ENCODE measurements around the gene TMUB2.
"Not testable (repeated sequence)": the region's sequence is repeated elsewhere in the genome, so short reads cannot be mapped to it uniquely, and the experiment has no call there.

TMUB2 gene

DNA sequence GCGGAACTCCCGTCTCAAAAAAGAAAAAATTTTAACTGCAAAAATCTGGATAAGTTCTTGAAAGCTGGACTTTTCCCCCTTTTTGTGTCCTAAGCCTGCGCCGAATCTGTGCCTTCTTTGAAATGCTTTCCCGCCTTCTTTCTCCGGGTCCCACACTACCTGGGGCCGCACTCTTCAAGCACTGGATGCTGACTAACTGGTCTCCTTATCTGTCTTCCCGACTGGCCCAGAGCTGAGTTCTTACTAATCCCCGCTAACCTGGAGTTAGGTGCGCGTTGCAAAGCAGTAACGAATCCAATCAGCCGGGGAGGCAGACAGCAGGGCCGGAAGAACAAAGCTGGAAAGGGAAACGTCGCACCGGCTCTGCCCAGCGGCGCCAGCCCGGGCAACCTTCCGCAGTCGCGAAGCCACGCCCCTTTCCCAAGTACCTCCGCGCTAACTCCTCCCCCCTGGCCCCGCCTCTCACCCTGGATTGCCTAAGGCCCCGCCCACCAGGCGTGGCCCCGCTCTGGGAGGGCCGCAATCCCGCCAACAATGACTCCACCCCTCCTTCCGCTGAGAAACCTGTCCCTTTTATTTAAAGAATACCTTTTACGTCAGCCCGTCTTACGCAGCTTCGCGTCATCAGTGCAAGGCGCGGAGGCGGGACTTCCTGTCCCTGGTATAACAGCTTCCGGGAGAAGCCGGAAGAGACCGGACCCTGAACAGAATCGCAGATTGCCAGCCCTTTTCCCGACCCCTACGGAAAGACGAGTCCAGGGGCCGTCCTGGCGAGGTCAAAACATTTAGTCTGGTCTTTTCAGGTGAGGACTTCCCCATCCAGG lies at the start of gene TMUB2:
Gene TMUB2, plus strand, starts transcription at position 666 of the 824 bp plus-strand sequence. CDS start 737 bp downstream, outside the sequence.
- Histone ChIP-seq H3K9me3 (ENCODE audit: control insufficient read depth, low read length) (no peaks in the 10 kb centered on the region), H3K27me3 (ENCODE audit: control insufficient read depth, insufficient read depth, low read length) (no peaks in the 10 kb centered on the region), H3K36me3 (ENCODE audit: control insufficient read depth, insufficient read depth, low read length) (no peaks in the 10 kb centered on the region), H3K79me2 (peaks cover 4% of the 10 kb centered on the region), H2AFZ (peak within 1 kb of the TSS; percentile 89), H3K4me1 (peaks cover 12% of the 10 kb centered on the region), H3K27ac (peak within 1 kb of the TSS; percentile 99), H3K4me3 (ENCODE audit: low read depth, low read length) (peak within 1 kb of the TSS; percentile 98), H3K9ac (peak within 1 kb of the TSS; percentile 69), H3K4me2 (ENCODE audit: low read length) (peak within 1 kb of the TSS; percentile 96)
- TF ChIP-seq, protein P1, sequence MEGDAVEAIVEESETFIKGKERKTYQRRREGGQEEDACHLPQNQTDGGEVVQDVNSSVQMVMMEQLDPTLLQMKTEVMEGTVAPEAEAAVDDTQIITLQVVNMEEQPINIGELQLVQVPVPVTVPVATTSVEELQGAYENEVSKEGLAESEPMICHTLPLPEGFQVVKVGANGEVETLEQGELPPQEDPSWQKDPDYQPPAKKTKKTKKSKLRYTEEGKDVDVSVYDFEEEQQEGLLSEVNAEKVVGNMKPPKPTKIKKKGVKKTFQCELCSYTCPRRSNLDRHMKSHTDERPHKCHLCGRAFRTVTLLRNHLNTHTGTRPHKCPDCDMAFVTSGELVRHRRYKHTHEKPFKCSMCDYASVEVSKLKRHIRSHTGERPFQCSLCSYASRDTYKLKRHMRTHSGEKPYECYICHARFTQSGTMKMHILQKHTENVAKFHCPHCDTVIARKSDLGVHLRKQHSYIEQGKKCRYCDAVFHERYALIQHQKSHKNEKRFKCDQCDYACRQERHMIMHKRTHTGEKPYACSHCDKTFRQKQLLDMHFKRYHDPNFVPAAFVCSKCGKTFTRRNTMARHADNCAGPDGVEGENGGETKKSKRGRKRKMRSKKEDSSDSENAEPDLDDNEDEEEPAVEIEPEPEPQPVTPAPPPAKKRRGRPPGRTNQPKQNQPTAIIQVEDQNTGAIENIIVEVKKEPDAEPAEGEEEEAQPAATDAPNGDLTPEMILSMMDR (IDR thresholded peaks at IDR 0.05): no peak

DNA sequence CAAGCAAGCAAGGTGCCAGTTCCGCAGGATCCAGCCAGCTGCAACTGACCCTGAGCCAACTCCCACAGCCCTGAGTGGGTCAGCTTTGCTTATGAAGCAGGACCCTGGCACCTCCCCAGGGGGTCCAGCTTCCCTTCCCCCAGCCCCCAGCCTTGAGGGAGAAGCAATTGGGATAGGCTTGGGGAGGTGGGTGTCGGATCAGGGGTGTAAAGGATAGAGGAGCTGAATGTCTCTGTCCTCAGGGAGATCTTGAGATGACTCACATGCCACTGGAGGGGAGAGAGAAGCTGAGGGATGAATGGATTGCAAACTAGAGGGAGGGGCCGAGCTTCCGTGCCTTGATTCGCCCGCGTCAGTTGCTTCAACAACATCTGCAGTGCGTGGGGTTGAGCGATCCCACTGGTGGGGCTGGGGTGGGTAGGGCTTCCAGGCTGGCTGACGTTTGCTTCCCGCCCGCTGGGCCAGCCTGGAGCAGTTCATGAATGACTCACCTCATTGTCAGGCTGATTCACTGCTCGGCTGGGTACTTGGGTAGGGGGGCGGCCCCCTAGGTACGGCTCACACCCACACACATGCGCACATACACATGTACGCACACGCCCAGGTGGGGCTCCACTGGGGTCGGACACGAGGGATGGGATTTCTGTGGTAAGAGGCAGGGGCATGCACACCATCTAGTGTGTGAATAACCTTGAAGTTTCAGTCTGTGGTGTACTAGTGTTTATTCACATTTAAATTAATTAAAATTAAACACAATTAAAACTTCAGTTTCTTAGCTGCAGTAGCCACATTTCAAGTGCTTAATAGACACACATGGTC lies 48.7 kb upstream of the TMUB2 start:
- H3K9ac ChIP-seq: no peak overlapping the region
- H3K4me1 ChIP-seq: peaks cover 6% of the 10 kb centered on the region
- H3K36me3 ChIP-seq (ENCODE audit: control insufficient read depth, insufficient read depth, low read length): no peaks in the 10 kb centered on the region
- H3K79me2 ChIP-seq: no peaks in the 10 kb centered on the region
- no peak overlapping the region for H3K4me2 ChIP-seq (ENCODE audit: low read length)
- H3K27me3 ChIP-seq (ENCODE audit: control insufficient read depth, insufficient read depth, low read length): no peaks in the 10 kb centered on the region
- peak overlapping the region; percentile 9 for H2AFZ ChIP-seq
- no peaks in the 10 kb centered on the region for H3K9me3 ChIP-seq (ENCODE audit: control insufficient read depth, low read length)
- TF ChIP-seq, protein P1 (IDR thresholded peaks at IDR 0.05): no peak
- H3K4me3 ChIP-seq (ENCODE audit: low read depth, low read length): no peak overlapping the region
- H3K27ac ChIP-seq: no peak overlapping the region

DNA sequence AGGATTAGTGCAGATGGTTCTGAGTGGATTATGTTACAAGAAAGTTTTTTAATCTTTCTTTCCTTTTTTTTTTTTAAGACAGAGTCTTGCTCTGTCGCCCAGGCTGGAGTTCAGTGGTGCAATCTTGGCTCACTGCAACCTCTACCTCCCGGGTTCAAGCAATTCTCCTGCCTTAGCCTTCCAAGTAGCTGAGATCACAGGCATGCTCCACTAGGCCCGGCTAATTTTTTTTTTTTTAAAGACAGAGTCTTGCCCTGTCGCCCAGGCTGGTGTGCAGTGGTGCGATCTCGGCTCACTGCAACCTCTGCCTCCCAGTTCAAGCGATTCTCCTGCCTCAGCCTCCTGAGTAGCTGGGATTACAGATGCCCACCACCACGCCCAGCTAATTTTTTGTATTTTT lies 42.9 kb upstream of the TMUB2 start:
- H3K9ac ChIP-seq; H2AFZ ChIP-seq; H3K4me2 ChIP-seq (ENCODE audit: low read length); H3K9me3 ChIP-seq (ENCODE audit: control insufficient read depth, low read length); H3K4me1 ChIP-seq; H3K27me3 ChIP-seq (ENCODE audit: control insufficient read depth, insufficient read depth, low read length); H3K4me3 ChIP-seq (ENCODE audit: low read depth, low read length); H3K79me2 ChIP-seq; H3K27ac ChIP-seq; H3K36me3 ChIP-seq (ENCODE audit: control insufficient read depth, insufficient read depth, low read length): not testable (repeated sequence)

DNA sequence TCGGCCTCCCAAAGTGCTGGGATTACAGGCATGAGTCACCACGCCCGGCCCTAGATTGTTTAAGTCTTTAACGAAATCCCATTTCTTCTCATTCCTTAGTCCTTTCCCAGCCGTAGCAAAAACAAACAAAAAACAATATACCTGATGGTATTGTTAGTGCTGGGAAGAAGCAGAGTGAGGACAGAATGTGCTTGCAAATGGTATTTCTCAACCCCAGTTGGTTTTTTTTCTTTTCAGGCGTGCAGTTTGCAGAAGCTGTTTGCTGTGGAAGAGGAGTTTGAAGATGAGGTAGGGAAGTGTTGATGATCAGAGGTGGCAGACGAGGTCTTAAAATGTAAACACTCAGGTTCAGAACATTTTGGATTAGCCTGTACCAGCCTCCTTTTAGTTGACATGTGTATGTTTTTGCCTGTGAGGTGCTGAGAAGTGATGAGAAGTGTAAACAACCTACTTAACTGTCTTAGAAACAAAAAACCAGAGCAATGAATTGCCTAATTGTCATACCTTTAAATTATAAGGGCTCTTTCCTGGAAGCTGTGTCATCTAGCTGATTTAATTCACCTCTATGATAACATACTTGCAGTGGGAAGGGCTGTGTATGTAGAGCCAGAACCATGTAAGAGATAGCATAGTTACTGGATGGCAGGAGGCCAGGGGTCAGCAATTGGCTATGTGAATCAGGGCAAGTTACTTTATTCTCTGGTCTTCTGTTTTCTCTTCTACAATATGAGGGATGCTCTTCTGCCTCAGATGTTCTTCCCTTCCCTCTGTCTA lies 41.6 kb upstream of the TMUB2 start:
- no peak overlapping the region for H3K27ac ChIP-seq

More for the DNA sequence above, 41.6 kb upstream of the TMUB2 start:
- H3K4me2 ChIP-seq (ENCODE audit: low read length): no peak overlapping the region
- no peaks in the 10 kb centered on the region for H3K27me3 ChIP-seq (ENCODE audit: control insufficient read depth, insufficient read depth, low read length)
- H3K4me3 ChIP-seq (ENCODE audit: low read depth, low read length): no peak overlapping the region
- no peak overlapping the region for H2AFZ ChIP-seq
- H3K9me3 ChIP-seq (ENCODE audit: control insufficient read depth, low read length): no peaks in the 10 kb centered on the region
- peaks cover 6% of the 10 kb centered on the region for H3K4me1 ChIP-seq
- H3K79me2 ChIP-seq: no peaks in the 10 kb centered on the region
- H3K9ac ChIP-seq: no peak overlapping the region
- no peaks in the 10 kb centered on the region for H3K36me3 ChIP-seq (ENCODE audit: control insufficient read depth, insufficient read depth, low read length)
- TF ChIP-seq, protein P1 (IDR thresholded peaks at IDR 0.05): no peak

Data from parathyroid adenoma (tissue), 2 donors.